T follicular helper cell (primary cell): ENCODE data around the gene DISP2.

ENCODE experiments used
- DNase-seq: peaks from one replicate; pipeline ENCODE4 v3.0.0-alpha.2; 2020; ENCODE audit warnings: low read depth

Gene DISP2

GRCh38 chr15:40325700-40326099, 32.3 kb upstream of the DISP2 start:
- DNase-seq: no peak

- no peak for DNase-seq
These were observed 30.6 kb upstream of the DISP2 start for GRCh38 chr15:40327457-40327856.

GRCh38 chr15:40328176-40328575, 29.8 kb upstream of the DISP2 start:
- no peak for DNase-seq

- no peak for DNase-seq
These were observed 29.3 kb upstream of the DISP2 start for GRCh38 chr15:40328751-40329150.

GRCh38 chr15:40329804-40330203, 28.2 kb upstream of the DISP2 start:
- DNase-seq: no peak

GRCh38 chr15:40330368-40330836, 27.6 kb upstream of the DISP2 start:
- DNase-seq: no peak

GRCh38 chr15:40331026-40331425, 27.0 kb upstream of the DISP2 start:
- DNase-seq: no peak

GRCh38 chr15:40331637-40332036, 26.4 kb upstream of the DISP2 start:
- no peak for DNase-seq

- DNase-seq: no peak
These were observed 25.8 kb upstream of the DISP2 start for GRCh38 chr15:40332113-40332781.

- DNase-seq: no peak
These were observed 24.0 kb upstream of the DISP2 start for GRCh38 chr15:40333922-40334492.

GRCh38 chr15:40334541-40334940, 23.5 kb upstream of the DISP2 start:
- no peak for DNase-seq

GRCh38 chr15:40334941-40335795, 22.9 kb upstream of the DISP2 start:
- no peak for DNase-seq

GRCh38 chr15:40335938-40336743, 21.9 kb upstream of the DISP2 start:
- DNase-seq: no peak

- DNase-seq: no peak
These were observed 21.3 kb upstream of the DISP2 start for GRCh38 chr15:40336744-40337122.

- no peak for DNase-seq
These were observed 20.4 kb upstream of the DISP2 start for GRCh38 chr15:40337597-40337996.

- DNase-seq: peak; percentile 66
These were observed 19.9 kb upstream of the DISP2 start for GRCh38 chr15:40338041-40338657.

GRCh38 chr15:40338921-40339620, 18.9 kb upstream of the DISP2 start:
- no peak for DNase-seq

- DNase-seq: no peak
These were observed 18.4 kb upstream of the DISP2 start for GRCh38 chr15:40339621-40339945.

GRCh38 chr15:40340038-40340739, 17.8 kb upstream of the DISP2 start:
- no peak for DNase-seq

- no peak for DNase-seq
These were observed 17.1 kb upstream of the DISP2 start, which contains the start of gene CCDC9B for GRCh38 chr15:40340740-40341400. Gene CCDC9B (minus strand): TSS chr15:40340939. CDS start chr15:40340819, 120 bp downstream.
